Effector memory CD8-positive, alpha-beta T cell (primary cell): ENCODE data around the gene TOMM6.

ENCODE experiments used
- ATAC-seq: fragments of 150-1000 bp; cut with Tn5 transposase; replicated peaks from 2 replicates; pipeline ENCODE4 v1.10.0; 2021; ENCODE audit warnings: mild to moderate bottlenecking, moderate library complexity
- DNase-seq, 3 experiments: peaks; one replicate each; pipeline ENCODE4 v3.0.0; 2021
- H3K27ac Mint-ChIP-seq, 2 donors: one replicate each; pipeline ENCODE4 v1.8.0; 2022; ENCODE audit warnings: mild to moderate bottlenecking in 2 of 2, mixed read lengths in 2 of 2, moderate library complexity in 2 of 2
- H3K27me3 Mint-ChIP-seq, 2 donors: one replicate each; pipeline ENCODE4 v1.8.0; 2022; ENCODE audit warnings: mixed read lengths in 2 of 2
- H3K36me3 Mint-ChIP-seq: one replicate; pipeline ENCODE4 v1.8.0; 2022; ENCODE audit warnings: mild to moderate bottlenecking, moderate library complexity, mixed read lengths; ENCODE audit not compliant: insufficient read depth
- H3K4me1 Mint-ChIP-seq, 2 donors: one replicate each; pipeline ENCODE4 v1.8.0; 2022; ENCODE audit warnings: low read depth in 2 of 2, mixed read lengths in 2 of 2
- H3K4me3 Mint-ChIP-seq, 2 donors: one replicate each; pipeline ENCODE4 v1.8.0; 2022; ENCODE audit warnings: mild to moderate bottlenecking in 2 of 2, mixed read lengths in 2 of 2, moderate library complexity in 2 of 2
- H3K9me3 Mint-ChIP-seq, 2 donors: one replicate each; pipeline ENCODE4 v1.8.0; 2022; ENCODE audit warnings: mixed read lengths in 2 of 2

Gene TOMM6

DNA sequence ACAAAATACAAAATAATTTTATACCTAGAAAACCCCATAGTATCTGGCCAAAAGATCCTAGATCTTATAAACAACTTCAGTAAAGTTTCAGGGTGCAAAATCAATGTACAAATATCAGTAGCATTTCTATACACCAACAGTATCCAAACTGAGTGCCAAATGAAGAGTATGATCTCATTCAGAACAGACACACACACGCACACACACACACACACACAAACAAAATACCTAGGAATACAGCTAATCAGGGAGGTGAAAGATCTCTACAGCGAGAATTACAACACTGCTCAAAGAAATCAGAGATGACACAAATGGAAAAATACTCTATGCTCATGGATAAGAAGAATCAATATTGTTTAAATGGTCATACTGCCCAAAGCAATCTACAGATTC lies 49.2 kb downstream of the TOMM6 start:
- peak overlapping the region in 1 of 2 donors; percentile 13 for H3K27ac Mint-ChIP-seq
- no peaks in the 10 kb centered on the region for H3K9me3 Mint-ChIP-seq
- no peaks in the 10 kb centered on the region for H3K4me1 Mint-ChIP-seq
- H3K27me3 Mint-ChIP-seq: no peaks in the 10 kb centered on the region
- H3K4me3 Mint-ChIP-seq: no peak overlapping the region
- ATAC-seq (no peak), DNase-seq (no peak)
- peaks cover 3% of the 10 kb centered on the region for H3K36me3 Mint-ChIP-seq
